ENCODE data around the gene NCOA5. TPM values are rescaled to one million over a fixed set of nuclear protein-coding genes. Genes with fewer than 3 reads are reported as not detected.

Gene NCOA5
- total RNA-seq, 2 experiments from 2014 or later = 9.7 to 10.5 TPM

GRCh38 chr20:46073024-46073423 is 16.7 kb downstream of the NCOA5 start:
- TF ChIP-seq, protein P1, sequence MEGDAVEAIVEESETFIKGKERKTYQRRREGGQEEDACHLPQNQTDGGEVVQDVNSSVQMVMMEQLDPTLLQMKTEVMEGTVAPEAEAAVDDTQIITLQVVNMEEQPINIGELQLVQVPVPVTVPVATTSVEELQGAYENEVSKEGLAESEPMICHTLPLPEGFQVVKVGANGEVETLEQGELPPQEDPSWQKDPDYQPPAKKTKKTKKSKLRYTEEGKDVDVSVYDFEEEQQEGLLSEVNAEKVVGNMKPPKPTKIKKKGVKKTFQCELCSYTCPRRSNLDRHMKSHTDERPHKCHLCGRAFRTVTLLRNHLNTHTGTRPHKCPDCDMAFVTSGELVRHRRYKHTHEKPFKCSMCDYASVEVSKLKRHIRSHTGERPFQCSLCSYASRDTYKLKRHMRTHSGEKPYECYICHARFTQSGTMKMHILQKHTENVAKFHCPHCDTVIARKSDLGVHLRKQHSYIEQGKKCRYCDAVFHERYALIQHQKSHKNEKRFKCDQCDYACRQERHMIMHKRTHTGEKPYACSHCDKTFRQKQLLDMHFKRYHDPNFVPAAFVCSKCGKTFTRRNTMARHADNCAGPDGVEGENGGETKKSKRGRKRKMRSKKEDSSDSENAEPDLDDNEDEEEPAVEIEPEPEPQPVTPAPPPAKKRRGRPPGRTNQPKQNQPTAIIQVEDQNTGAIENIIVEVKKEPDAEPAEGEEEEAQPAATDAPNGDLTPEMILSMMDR (IDR thresholded peaks at IDR 0.05) = no peak
- ATAC-seq (ENCODE audit: poor library complexity) (no peak), DNase-seq (no peak)
- Histone ChIP-seq H3K9me3 (ENCODE audit: control insufficient read depth in 1 of 2, insufficient read depth in 1 of 2, low read length in 2 of 2) (no peaks in the 10 kb centered on the region), H3K27ac (ENCODE audit: low read depth in 1 of 2, low read length in 2 of 2) (no peak overlapping the region), H3K27me3 (ENCODE audit: control insufficient read depth in 1 of 2, insufficient read depth in 2 of 2, low read length in 2 of 2) (no peaks in the 10 kb centered on the region), H3K36me3 (ENCODE audit: insufficient read depth, low read length) (peaks cover 63% of the 10 kb centered on the region), H3K4me1 (ENCODE audit: insufficient read depth, low read length) (no peaks in the 10 kb centered on the region), H3K4me3 (ENCODE audit: low read length) (no peak overlapping the region)
- no peak overlapping the region for H3K4me3 Mint-ChIP-seq
- no peaks in the 10 kb centered on the region for H3K27me3 Mint-ChIP-seq
- POLR2A ChIA-PET = no interaction called here
- CTCF ChIA-PET = no interaction called here
- no peak overlapping the region for H3K27ac Mint-ChIP-seq
- peaks cover 12% of the 10 kb centered on the region for H3K36me3 Mint-ChIP-seq (ENCODE audit: low read depth)
- no peaks in the 10 kb centered on the region for H3K9me3 Mint-ChIP-seq
- no peaks in the 10 kb centered on the region for H3K4me1 Mint-ChIP-seq (ENCODE audit: low read depth)
- intact Hi-C loops (cut with DNase I, micrococcal nuclease) = no loop called here

- Mint-ChIP-seq H3K27ac (no peak overlapping the region), H3K27me3 (no peaks in the 10 kb centered on the region), H3K36me3 (ENCODE audit: low read depth) (peaks cover 6% of the 10 kb centered on the region), H3K4me3 (no peak overlapping the region), H3K4me1 (ENCODE audit: low read depth) (no peaks in the 10 kb centered on the region), H3K9me3 (no peaks in the 10 kb centered on the region)
- Histone ChIP-seq H3K27ac (ENCODE audit: low read depth in 1 of 2, low read length in 2 of 2) (no peak overlapping the region), H3K9me3 (ENCODE audit: control insufficient read depth in 1 of 2, insufficient read depth in 1 of 2, low read length in 2 of 2) (no peaks in the 10 kb centered on the region), H3K36me3 (ENCODE audit: insufficient read depth, low read length) (peaks cover 68% of the 10 kb centered on the region), H3K27me3 (ENCODE audit: control insufficient read depth in 1 of 2, insufficient read depth in 2 of 2, low read length in 2 of 2) (no peaks in the 10 kb centered on the region), H3K4me1 (ENCODE audit: insufficient read depth, low read length) (no peaks in the 10 kb centered on the region), H3K4me3 (ENCODE audit: low read length) (no peak overlapping the region)
- ChIA-PET CTCF (no interaction called here), POLR2A (no interaction called here)
- DNase-seq (no peak), ATAC-seq (ENCODE audit: poor library complexity) (no peak)
- intact Hi-C loops (cut with DNase I, micrococcal nuclease) = no loop called here
- TF ChIP-seq, protein P1 (IDR thresholded peaks at IDR 0.05) = no peak
Measured at GRCh38 chr20:46071573-46071972, 18.2 kb downstream of the NCOA5 start.

- Histone ChIP-seq H3K27ac (ENCODE audit: low read depth in 1 of 2, low read length in 2 of 2) (no peak overlapping the region), H3K36me3 (ENCODE audit: insufficient read depth, low read length) (peaks cover 75% of the 10 kb centered on the region), H3K27me3 (ENCODE audit: control insufficient read depth in 1 of 2, insufficient read depth in 2 of 2, low read length in 2 of 2) (no peaks in the 10 kb centered on the region), H3K9me3 (ENCODE audit: control insufficient read depth in 1 of 2, insufficient read depth in 1 of 2, low read length in 2 of 2) (no peaks in the 10 kb centered on the region), H3K4me1 (ENCODE audit: insufficient read depth, low read length) (no peaks in the 10 kb centered on the region), H3K4me3 (ENCODE audit: low read length) (no peak overlapping the region)
- no peak overlapping the region for H3K27ac Mint-ChIP-seq
- no peak for ATAC-seq (ENCODE audit: poor library complexity)
- peaks cover 18% of the 10 kb centered on the region for H3K36me3 Mint-ChIP-seq (ENCODE audit: low read depth)
- H3K4me3 Mint-ChIP-seq = no peak overlapping the region
- no peaks in the 10 kb centered on the region for H3K9me3 Mint-ChIP-seq
- TF ChIP-seq, protein P1 (IDR thresholded peaks at IDR 0.05) = no peak
- intact Hi-C loops (cut with DNase I, micrococcal nuclease) = no loop called here
- H3K4me1 Mint-ChIP-seq (ENCODE audit: low read depth) = no peaks in the 10 kb centered on the region
- DNase-seq = no peak
- ChIA-PET POLR2A (no interaction called here), CTCF (no interaction called here)
- no peaks in the 10 kb centered on the region for H3K27me3 Mint-ChIP-seq
Measured at GRCh38 chr20:46070215-46070900, 19.4 kb downstream of the NCOA5 start.
